Measurements from ENCODE around the gene DCAF5. TPM values are rescaled to one million over a fixed set of nuclear protein-coding genes. Genes with fewer than 3 reads are reported as not detected.
A peak's percentile ranks its signal among the peaks of the same experiment; 100 is the strongest.
"Not testable (repeated sequence)": the region's sequence is repeated elsewhere in the genome, so short reads cannot be mapped to it uniquely, and the experiment has no call there.

The DCAF5 gene
- total RNA-seq, 1 donor from 2014 or later: 57.3 TPM

- no peak overlapping the region for H3K4me3 ChIP-seq
- no peak for TF ChIP-seq CTCF (IDR thresholded peaks at IDR 0.05)
- no peaks in the 10 kb centered on the region for H3K9me3 ChIP-seq
- no peak for DNase-seq
- peaks cover 29% of the 10 kb centered on the region for H3K36me3 ChIP-seq
- H3K27me3 ChIP-seq: no peaks in the 10 kb centered on the region
- ATAC-seq: no peak
- no peak overlapping the region for H3K27ac ChIP-seq
- H3K4me1 ChIP-seq: peaks cover 30% of the 10 kb centered on the region
- intact Hi-C loops (cut with DNase I): no loop called here
Observed at GRCh38 chr14:69083181-69083580, 69.7 kb downstream of the DCAF5 start.

GRCh38 chr14:69081271-69081670, 71.6 kb downstream of the DCAF5 start:
- Histone ChIP-seq H3K27ac (no peak overlapping the region), H3K36me3 (peaks cover 26% of the 10 kb centered on the region), H3K9me3 (no peaks in the 10 kb centered on the region), H3K4me3 (no peak overlapping the region), H3K4me1 (peaks cover 23% of the 10 kb centered on the region), H3K27me3 (no peaks in the 10 kb centered on the region)
- no peak for TF ChIP-seq CTCF (IDR thresholded peaks at IDR 0.05)
- ATAC-seq (no peak), DNase-seq (no peak)
- intact Hi-C loops (cut with DNase I): no loop called here

- peaks cover 25% of the 10 kb centered on the region for H3K36me3 ChIP-seq
- H3K9me3 ChIP-seq: no peaks in the 10 kb centered on the region
- H3K4me3 ChIP-seq: no peak overlapping the region
- H3K4me1 ChIP-seq: peaks cover 23% of the 10 kb centered on the region
- intact Hi-C loops (cut with DNase I): no loop called here
- DNase-seq (no peak), ATAC-seq (no peak)
- TF ChIP-seq CTCF (IDR thresholded peaks at IDR 0.05): no peak
- no peaks in the 10 kb centered on the region for H3K27me3 ChIP-seq
- H3K27ac ChIP-seq: no peak overlapping the region
Observed at GRCh38 chr14:69079747-69080146, 73.2 kb downstream of the DCAF5 start.

GRCh38 chr14:69079188-69079742, 73.7 kb downstream of the DCAF5 start:
- peaks cover 26% of the 10 kb centered on the region for H3K36me3 ChIP-seq
- intact Hi-C loops (cut with DNase I): no loop called here
- no peak overlapping the region for H3K4me3 ChIP-seq
- DNase-seq: no peak
- H3K4me1 ChIP-seq: peaks cover 23% of the 10 kb centered on the region
- no peaks in the 10 kb centered on the region for H3K27me3 ChIP-seq
- ATAC-seq: peak; percentile 36
- no peak for TF ChIP-seq CTCF (IDR thresholded peaks at IDR 0.05)
- H3K27ac ChIP-seq: peak overlapping the region; percentile 33
- H3K9me3 ChIP-seq: no peaks in the 10 kb centered on the region

GRCh38 chr14:69077841-69078240, 75.1 kb downstream of the DCAF5 start:
- DNase-seq: no peak
- peak overlapping the region; percentile 27 for H3K27ac ChIP-seq
- H3K27me3 ChIP-seq: no peaks in the 10 kb centered on the region
- no peak overlapping the region for H3K4me3 ChIP-seq
- no peaks in the 10 kb centered on the region for H3K9me3 ChIP-seq
- intact Hi-C loops (cut with DNase I): no loop called here
- no peak for TF ChIP-seq CTCF (IDR thresholded peaks at IDR 0.05)
- peaks cover 23% of the 10 kb centered on the region for H3K4me1 ChIP-seq
- ATAC-seq: peak; percentile 82
- H3K36me3 ChIP-seq: peaks cover 21% of the 10 kb centered on the region

GRCh38 chr14:69077185-69077584, 75.7 kb downstream of the DCAF5 start:
- ATAC-seq; H3K9me3 ChIP-seq; H3K27me3 ChIP-seq; DNase-seq; intact Hi-C loops (cut with DNase I); H3K4me3 ChIP-seq: not testable (repeated sequence)
- peaks cover 23% of the 10 kb centered on the region for H3K4me1 ChIP-seq
- peak overlapping the region; percentile 27 for H3K27ac ChIP-seq
- H3K36me3 ChIP-seq: peaks cover 21% of the 10 kb centered on the region

Data from upper lobe of right lung (tissue), 1 donor.